GM23338 (cell line): ENCODE data around the gene SRSF4. TPM values are rescaled to one million over a fixed set of nuclear protein-coding genes. Genes with fewer than 3 reads are reported as not detected.

Source experiments
- ATAC-seq: fragments of 200-7000 bp; cut with Tn5 transposase; 3 replicates; pipeline ENCODE4 v1.9.1; 2020
- DNase-seq: peaks from one replicate; pipeline ENCODE4 v3.0.0-alpha.2; 2015; ENCODE audit warnings: low spot score
- H2AFZ ChIP-seq: fragments of 200-600 bp; sonication (generic); 2 replicates; pipeline ENCODE4 v1.8.0; 2016; ENCODE audit warnings: antibody characterized with exemption, mild to moderate bottlenecking, moderate library complexity
- H3F3A ChIP-seq: fragments of 200-600 bp; sonication (generic); replicated peaks from 2 replicates; pipeline ENCODE4 v1.8.0; 2017; ENCODE audit warnings: antibody characterized with exemption, mixed run types, low read depth
- H3K27ac ChIP-seq: fragments of 200-600 bp; sonication (generic); 2 replicates; pipeline ENCODE4 v1.6.1; 2016; ENCODE audit warnings: low read depth
- H3K27me3 ChIP-seq: fragments of 200-600 bp; sonication (generic); 2 replicates; pipeline ENCODE4 v1.8.0; 2016; ENCODE audit warnings: mild to moderate bottlenecking, mixed run types, moderate library complexity; ENCODE audit not compliant: insufficient read depth
- H3K36me3 ChIP-seq: fragments of 200-600 bp; sonication (generic); 2 replicates; pipeline ENCODE4 v1.8.0; 2016; ENCODE audit warnings: mild to moderate bottlenecking; ENCODE audit not compliant: insufficient read depth
- H3K4me1 ChIP-seq: fragments of 200-600 bp; sonication (generic); 2 replicates; pipeline ENCODE4 v1.8.0; 2016; ENCODE audit warnings: mild to moderate bottlenecking, moderate library complexity; ENCODE audit not compliant: insufficient read depth
- H3K4me2 ChIP-seq: fragments of 200-600 bp; sonication (generic); 2 replicates; pipeline ENCODE4 v1.7.1; 2017; ENCODE audit warnings: mixed run types
- H3K4me3 ChIP-seq: fragments of 200-600 bp; sonication (generic); 2 replicates; pipeline ENCODE4 v1.6.1; 2016; ENCODE audit warnings: mixed run types
- H3K79me2 ChIP-seq: fragments of 200-600 bp; sonication (generic); replicated peaks from 2 replicates; pipeline ENCODE4 v1.8.0; 2017; ENCODE audit warnings: mild to moderate bottlenecking; ENCODE audit not compliant: insufficient read depth
- H3K9me2 ChIP-seq: fragments of 200-600 bp; sonication (generic); 2 replicates; pipeline ENCODE4 v1.8.0; 2017; ENCODE audit not compliant: insufficient read depth
- H4K20me1 ChIP-seq: fragments of 200-600 bp; sonication (generic); replicated peaks from 2 replicates; pipeline ENCODE4 v1.8.0; 2017; ENCODE audit warnings: mild to moderate bottlenecking; ENCODE audit not compliant: insufficient read depth
- H3K27ac Mint-ChIP-seq: 2 replicates; pipeline ENCODE4 v1.8.0; 2020; ENCODE audit warnings: inconsistent platforms, mild to moderate bottlenecking, moderate library complexity, mixed read lengths
- H3K27me3 Mint-ChIP-seq: 3 replicates; pipeline ENCODE4 v1.8.0; 2022; ENCODE audit warnings: low read depth, mild to moderate bottlenecking, moderate library complexity, mixed read lengths, inconsistent platforms; ENCODE audit not compliant: insufficient read depth, poor library complexity
- H3K36me3 Mint-ChIP-seq: 3 replicates; pipeline ENCODE4 v1.8.0; 2021; ENCODE audit warnings: low read depth, mild to moderate bottlenecking, inconsistent platforms, moderate library complexity, mixed read lengths
- H3K4me1 Mint-ChIP-seq: 3 replicates; pipeline ENCODE4 v1.8.0; 2020; ENCODE audit warnings: mild to moderate bottlenecking, inconsistent platforms, mixed read lengths
- H3K4me3 Mint-ChIP-seq: 3 replicates; pipeline ENCODE4 v1.8.0; 2021; ENCODE audit warnings: moderate library complexity, mild to moderate bottlenecking, inconsistent platforms, mixed read lengths
- H3K9me3 Mint-ChIP-seq: 3 replicates; pipeline ENCODE4 v1.8.0; 2020; ENCODE audit warnings: moderate library complexity, mild to moderate bottlenecking, inconsistent platforms, mixed read lengths
- CREB1 ChIP-seq: fragments of 250-450 bp; sonication (Bioruptor Pico); IDR thresholded peaks from 2 replicates; pipeline ENCODE4 v1.5.0; 2020; ENCODE audit warnings: low read depth, mild to moderate bottlenecking, moderate library complexity
- CTCF ChIP-seq, 2 experiments: fragments of 200-600 bp in 1 of 2; sonication (generic) in 1 of 2; conservative IDR thresholded peaks; 2 replicates each; pipeline versions ENCODE4 v1.5.1 to v1.6.1; 2016 to 2017; ENCODE audit warnings: antibody characterized with exemption in 2 of 2, low read depth in 2 of 2, mild to moderate bottlenecking in 2 of 2, moderate library complexity in 1 of 2
- ETS1 ChIP-seq: IDR thresholded peaks from 2 replicates; pipeline ENCODE4 v1.6.1; 2016; ENCODE audit warnings: antibody characterized with exemption
- EZH2 ChIP-seq: fragments of 200-600 bp; sonication (generic); IDR thresholded peaks from one replicate; pipeline ENCODE4 v1.8.0; 2017; ENCODE audit warnings: antibody characterized with exemption, mild to moderate bottlenecking, low read depth; ENCODE audit not compliant: unreplicated experiment
- EZH2phosphoT487 ChIP-seq: fragments of 200-600 bp; sonication (generic); IDR thresholded peaks from one replicate; pipeline ENCODE4 v1.8.1; 2018; ENCODE audit warnings: antibody characterized with exemption; ENCODE audit not compliant: unreplicated experiment
- JUNB ChIP-seq: IDR thresholded peaks from one replicate; pipeline ENCODE4 v1.6.1; 2016; ENCODE audit warnings: antibody characterized with exemption; ENCODE audit not compliant: unreplicated experiment
- NANOG ChIP-seq: IDR thresholded peaks from 2 replicates; pipeline ENCODE4 v1.6.1; 2016; ENCODE audit warnings: antibody characterized with exemption, borderline replicate concordance
- POLR2AphosphoS5 ChIP-seq: IDR thresholded peaks from 2 replicates; pipeline ENCODE4 v1.6.1; 2016; ENCODE audit warnings: antibody characterized with exemption, low read depth
- REST ChIP-seq: IDR thresholded peaks from one replicate; pipeline ENCODE4 v1.6.1; 2018; ENCODE audit warnings: antibody characterized with exemption; ENCODE audit not compliant: unreplicated experiment
- STAT1 ChIP-seq: IDR thresholded peaks from one replicate; pipeline ENCODE4 v1.6.1; 2016; ENCODE audit warnings: antibody characterized with exemption; ENCODE audit not compliant: unreplicated experiment
- ZNF114 ChIP-seq: fragments of 250-450 bp; sonication (Bioruptor Pico); IDR thresholded peaks from 2 replicates; pipeline ENCODE4 v1.5.0; 2020; ENCODE audit warnings: mild to moderate bottlenecking, moderate library complexity
- ZNF331 ChIP-seq: fragments of 250-450 bp; sonication (Bioruptor Pico); IDR thresholded peaks from 2 replicates; pipeline ENCODE4 v1.5.0; 2020; ENCODE audit warnings: low read depth, mild to moderate bottlenecking, moderate library complexity
- ZNF462 ChIP-seq: fragments of 250-450 bp; sonication (Bioruptor Pico); IDR thresholded peaks from 2 replicates; pipeline ENCODE4 v1.5.0; 2020; ENCODE audit warnings: mild to moderate bottlenecking, moderate library complexity
- polyA plus RNA-seq: library from polyadenylated mRNA; unstranded; fragments of >200 nt; fragmentation: Nextera tagmentation; extraction: Ambion mirVana; gene quantifications from 2 replicates; pipeline ENCODE4 v1.2.1, GENCODE V29; 2016
- total RNA-seq: library from RNA; depleted of rRNA; stranded (reverse); fragments of >200 nt; shearing (Covaris generic); gene quantifications from 2 replicates; pipeline ENCODE4 v1.2.3, GENCODE V29; 2014

The SRSF4 gene
- total and polyA plus RNA-seq, 2 experiments from 2014 or later, result 58.4 to 98.3 TPM

GRCh38 chr1:29114654-29115053 lies 67.0 kb downstream of the SRSF4 start:
- H3K27ac ChIP-seq, result no peak overlapping the region
- H3F3A ChIP-seq, result peaks cover 9% of the 10 kb centered on the region; the same call in 1 of the 2 replicates
- Mint-ChIP-seq H3K27me3 (peaks cover 7% of the 10 kb centered on the region), H3K36me3 (peaks cover 32% of the 10 kb centered on the region), H3K4me1 (peaks cover 19% of the 10 kb centered on the region), H3K27ac (no peak overlapping the region), H3K4me3 (no peak overlapping the region), H3K9me3 (no peaks in the 10 kb centered on the region)
- H3K9me2 ChIP-seq, result no peaks in the 10 kb centered on the region
- H3K36me3 ChIP-seq, result 0 out of 2 replicates have a peak, but pooled peaks cover 6% of the 10 kb centered on the region
- H3K79me2 ChIP-seq, result no peaks in the 10 kb centered on the region
- no peak overlapping the region for H3K4me2 ChIP-seq
- ATAC-seq, result no peak
- TF ChIP-seq CTCF (conservative IDR thresholded peaks at IDR 0.05; ENCODE audit: low read depth in 2 of 2) (no peak), EZH2 (no peak), JUNB (no peak), ZNF114 (CRISPR knock-in tag) (no peak), EZH2phosphoT487 (no peak), REST (no peak), STAT1 (no peak), ZNF331 (CRISPR knock-in tag) (no peak), CREB1 (CRISPR knock-in tag) (no peak), NANOG (no peak), POLR2AphosphoS5 (no peak), ETS1 (no peak), ZNF462 (CRISPR knock-in tag) (no peak)
- DNase-seq, result no peak
- no peak overlapping the region for H3K4me3 ChIP-seq
- no peaks in the 10 kb centered on the region for H4K20me1 ChIP-seq
- H3K27me3 ChIP-seq, result no peaks in the 10 kb centered on the region
- no peak overlapping the region for H2AFZ ChIP-seq
- H3K4me1 ChIP-seq, result peaks cover 11% of the 10 kb centered on the region; the same call in 1 of the 2 replicates
